Placental pericyte (primary cell): ENCODE results near the gene DNAJC9. TPM values are rescaled to one million over a fixed set of nuclear protein-coding genes. Genes with fewer than 3 reads are reported as not detected.

Experiments
- small RNA-seq: library from RNA; depleted of rRNA; stranded (forward); fragments of <200 nt; gene quantifications from one replicate; pipeline ENCODE3, GENCODE V24; 2012; ENCODE audit warnings: low replicate concordance
- total RNA-seq: library from RNA; depleted of rRNA; stranded (reverse); fragments of >200 nt; gene quantifications from 2 replicates; pipeline ENCODE4 v1.2.3, GENCODE V29; 2012

DNAJC9 gene
- total RNA-seq = 11.2 and 51.5 TPM in 2 replicates

GRCh38 chr10:73246646-73247508, at the start of gene DNAJC9:
TSS of gene DNAJC9 (minus strand) at chr10:73247255. CDS start at chr10:73247189, 66 bp downstream.

DNA sequence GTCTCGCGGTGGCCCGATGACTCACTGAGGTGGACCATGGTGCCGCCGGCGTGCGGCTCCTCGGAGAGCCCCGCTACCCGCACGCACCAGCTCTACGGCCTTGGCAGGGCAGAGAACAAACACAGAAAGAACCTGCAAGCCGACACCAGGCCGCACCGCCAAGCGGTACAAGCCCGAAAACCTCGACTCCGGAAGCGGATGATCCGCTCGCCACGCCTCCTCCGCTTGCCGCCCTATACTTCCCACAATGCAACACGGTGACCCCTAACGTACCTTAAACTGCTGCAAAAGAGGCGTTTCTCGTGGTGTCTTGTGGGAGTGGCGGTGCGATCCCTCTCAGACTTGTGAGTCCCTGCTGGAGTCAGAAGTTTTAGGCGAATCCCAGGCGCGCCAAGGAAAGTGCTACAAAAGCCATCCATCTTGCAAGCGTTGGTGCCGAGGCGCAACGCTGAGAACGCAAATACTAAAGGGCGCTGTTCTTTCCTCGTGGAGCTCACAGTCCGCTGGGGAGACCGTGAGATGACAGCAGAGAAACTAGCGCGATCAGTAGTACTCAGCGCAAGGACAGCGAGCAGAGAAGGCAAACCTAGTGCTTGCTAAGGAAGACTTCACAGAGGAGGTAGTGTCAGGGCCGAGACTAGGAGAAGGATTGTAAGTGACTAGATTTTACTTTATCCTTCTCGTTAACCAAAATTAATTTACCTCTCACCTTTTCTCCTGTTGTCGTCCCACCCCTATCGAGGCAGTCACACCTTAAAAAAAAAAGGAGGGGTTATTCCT, 5.6 kb upstream of the DNAJC9 start, which contains the start of gene MRPS16:
TSS of gene MRPS16 (minus strand) at position 200 of the 780 bp plus-strand sequence. CDS start at position 38, 162 bp downstream.

Small RNA genes lying within 50 kb of the gene (small RNA-seq; reads per million reads assigned to genes)
- gene RF00019 (not detected), gene RNU6-833P (not detected)

Other genes with a start within 250 kb of the DNAJC9 start
- gene P4HA1, start 150.4 kb downstream of the DNAJC9 start, total RNA-seq = 98.5 and 174 TPM in 2 replicates
- 1.1 and 2.0 TPM in 2 replicates for gene NUDT13, start 136.8 kb downstream of the DNAJC9 start, total RNA-seq
- 35.9 and 48.1 TPM in 2 replicates for gene ECD, start 79.2 kb downstream of the DNAJC9 start, total RNA-seq
- 16.3 and 18.4 TPM in 2 replicates for gene FAM149B1, start 79.1 kb downstream of the DNAJC9 start, total RNA-seq
- 57.8 and 105 TPM in 2 replicates for gene MRPS16, start 5.4 kb upstream of the DNAJC9 start, total RNA-seq
- 0.44 and 0.57 TPM in 2 replicates for gene CFAP70, start 111.6 kb upstream of the DNAJC9 start, total RNA-seq
- 114 and 146 TPM in 2 replicates for gene ANXA7, start 166.8 kb upstream of the DNAJC9 start, total RNA-seq
- gene MSS51, start 186.3 kb upstream of the DNAJC9 start, total RNA-seq = 1.5 and 1.9 TPM in 2 replicates
- gene PPP3CB, start 248.8 kb upstream of the DNAJC9 start, total RNA-seq = 27.5 and 29.8 TPM in 2 replicates